SK-N-SH treated with all-trans-retinoic acid at 6 μM for 48 hours (cell line): Measurements from ENCODE around the gene MILR1.

ENCODE experiments used
- ARNTL ChIP-seq: fragments of 450-650 bp; formaldehyde crosslinking; IDR thresholded peaks from 2 replicates; pipeline ENCODE4 v1.5.0; 2020; ENCODE audit warnings: low read depth, mild to moderate bottlenecking, moderate library complexity, borderline replicate concordance
- ZNF565 ChIP-seq: fragments of 450-650 bp; formaldehyde crosslinking; conservative IDR thresholded peaks from 2 replicates; pipeline ENCODE4 v1.5.0; 2020; ENCODE audit warnings: low read depth, mild to moderate bottlenecking, moderate library complexity

DNA sequence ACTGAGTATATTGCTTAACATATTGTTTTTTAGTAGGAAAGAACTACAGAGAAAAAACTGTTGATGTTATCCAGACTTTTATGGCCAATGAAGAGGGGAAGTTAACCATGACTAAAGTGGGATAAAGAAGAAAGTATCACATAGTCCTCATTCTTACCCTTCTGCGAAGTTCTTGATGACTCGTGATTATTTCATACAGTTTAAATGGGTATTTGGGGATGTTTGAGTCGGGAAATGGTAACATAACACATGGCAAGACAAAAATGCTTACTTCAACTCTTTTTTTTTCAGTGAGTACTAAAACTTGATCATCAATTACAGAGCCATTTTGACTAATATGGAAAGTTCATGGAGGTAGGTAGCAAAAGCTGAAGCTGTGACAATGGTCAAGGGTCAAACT is 43.1 kb downstream of the MILR1 start:
- no peak for TF ChIP-seq ARNTL (CRISPR knock-in tag)
- no peak for TF ChIP-seq ZNF565 (CRISPR knock-in tag)
